Muscle of back (tissue), 11 donors: ENCODE measurements around the gene EDN1. TPM values are rescaled to one million over a fixed set of nuclear protein-coding genes. Genes with fewer than 3 reads are reported as not detected.
"Not testable (repeated sequence)": the region's sequence is repeated elsewhere in the genome, so short reads cannot be mapped to it uniquely, and the experiment has no call there.

Source experiments
- DNase-seq, 3 donors: peaks; one replicate each; pipeline versions ENCODE4 v3.0.0 to v3.0.0-alpha.2; 2013
- polyA plus RNA-seq, 10 donors: library from polyadenylated mRNA; unstranded; fragments of 120-200 nt; gene quantifications; one replicate each; pipeline ENCODE4 v1.2.1, GENCODE V29; 2013; ENCODE audit not compliant: insufficient read length in 10 of 10

The EDN1 gene
- polyA plus RNA-seq, 10 donors, result 2.7 to 4.8 (median 3.1) TPM

GRCh38 chr6:12293931-12294807, 4.0 kb downstream of the EDN1 start:
- DNase-seq, result no peak

DNA sequence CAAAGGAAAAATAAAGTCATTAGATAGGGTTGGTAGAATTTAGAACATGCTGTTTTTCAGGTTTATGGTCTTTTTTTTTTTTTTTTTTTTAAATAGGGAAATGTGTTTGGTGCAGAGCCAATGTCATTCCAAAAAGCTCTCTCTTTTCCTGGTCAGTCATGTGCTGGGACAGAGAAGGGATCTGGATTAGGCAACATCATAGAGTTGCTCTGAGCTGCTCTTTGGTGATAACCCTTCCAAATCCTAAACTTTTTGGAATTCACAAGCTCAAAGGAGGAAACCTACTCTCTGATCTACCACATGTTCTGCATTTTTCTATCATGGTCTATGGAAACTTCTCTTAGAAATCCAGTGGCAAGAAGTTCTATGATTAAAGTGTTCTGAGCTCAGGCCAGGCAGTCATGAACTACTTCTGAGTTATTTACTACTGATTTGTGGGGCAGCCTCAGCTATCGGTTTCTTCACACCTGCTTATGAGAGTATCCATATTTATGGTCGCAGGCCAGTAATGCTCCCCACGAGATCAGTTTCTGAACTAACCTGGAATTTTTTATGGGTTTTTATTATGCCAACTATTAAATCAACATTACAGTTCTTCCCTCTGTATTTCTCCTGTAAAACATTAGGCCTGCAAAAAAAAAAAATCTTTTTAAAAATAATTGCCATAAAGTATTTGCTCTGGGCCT, 4.8 kb downstream of the EDN1 start:
- DNase-seq, result no peak

GRCh38 chr6:12295558-12296254, 5.5 kb downstream of the EDN1 start:
- no peak for DNase-seq

- DNase-seq, result peak in 1 of 3 donors; percentile 66
Measured at GRCh38 chr6:12296255-12296573, 6.1 kb downstream of the EDN1 start.

- DNase-seq, result no peak
Measured at GRCh38 chr6:12296604-12297003, 6.4 kb downstream of the EDN1 start.

- no peak for DNase-seq
Measured at GRCh38 chr6:12297363-12298016, 7.3 kb downstream of the EDN1 start.

DNA sequence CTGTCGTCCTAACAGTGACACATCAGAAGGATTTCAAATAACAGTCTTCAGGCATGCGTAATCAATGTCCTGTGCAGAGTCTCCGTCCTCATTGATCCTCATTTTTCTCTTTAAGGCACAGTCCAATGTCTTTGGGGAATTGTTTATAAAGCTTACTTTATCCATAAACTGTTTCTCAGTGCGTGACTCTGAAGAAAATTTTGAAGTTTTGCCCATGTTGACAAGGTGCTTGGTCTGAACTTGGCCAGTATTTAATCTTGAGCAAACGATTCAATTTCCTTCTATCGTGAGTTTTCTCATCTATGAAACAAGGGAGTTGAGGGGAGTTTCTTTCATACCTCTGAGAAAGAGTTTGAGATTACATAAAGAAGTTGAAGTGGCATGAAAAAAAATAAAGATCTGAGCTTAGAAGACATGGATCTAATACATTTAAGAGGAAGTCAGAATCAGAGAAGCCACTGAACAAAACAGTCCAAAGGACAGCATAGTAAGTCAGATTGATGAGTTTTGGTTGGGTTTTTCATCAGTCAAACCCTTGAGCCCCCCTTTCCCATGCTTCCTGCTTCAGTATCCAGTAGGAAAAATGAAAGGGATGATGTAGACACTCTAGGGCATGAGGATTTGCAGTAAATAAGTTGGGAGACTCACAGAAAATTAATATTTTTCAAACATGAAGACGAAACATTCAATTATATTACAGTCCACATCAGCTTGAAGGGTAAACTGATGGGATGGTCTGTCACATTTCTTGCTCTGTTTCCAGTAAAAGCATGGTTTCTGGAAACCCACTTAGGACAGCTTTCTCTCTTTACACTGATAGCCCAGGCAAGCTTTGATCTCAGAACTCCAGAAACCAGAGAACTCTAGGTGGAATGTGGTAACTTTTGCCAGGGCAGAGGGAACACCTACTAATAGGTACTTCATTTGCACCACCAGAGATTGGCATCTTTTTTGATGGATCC, 8.1 kb downstream of the EDN1 start:
- no peak for DNase-seq

DNA sequence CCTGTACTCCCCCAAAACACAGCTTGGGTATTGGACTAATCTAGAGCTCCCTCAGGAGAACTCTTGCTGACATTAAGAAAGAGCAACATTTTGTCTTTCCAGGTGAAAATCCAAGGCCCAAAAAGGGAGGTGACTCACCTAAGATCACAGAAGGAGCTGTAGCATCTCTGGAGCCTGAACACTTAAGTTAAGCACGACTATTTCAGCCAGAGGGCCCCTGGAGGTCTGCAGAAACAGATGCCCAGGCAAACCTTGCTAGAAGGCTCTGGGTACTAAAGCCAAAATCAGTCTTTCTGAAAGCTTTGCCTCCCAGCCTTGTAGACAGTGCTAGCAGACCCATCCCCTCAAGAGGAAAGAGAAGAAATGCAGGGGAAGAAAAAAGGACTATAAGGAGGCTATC, 8.8 kb downstream of the EDN1 start:
- DNase-seq, result no peak

- DNase-seq, result no peak
Measured at GRCh38 chr6:12301018-12301417, 10.9 kb downstream of the EDN1 start.

GRCh38 chr6:12304487-12304886, 14.3 kb downstream of the EDN1 start:
- no peak for DNase-seq

DNA sequence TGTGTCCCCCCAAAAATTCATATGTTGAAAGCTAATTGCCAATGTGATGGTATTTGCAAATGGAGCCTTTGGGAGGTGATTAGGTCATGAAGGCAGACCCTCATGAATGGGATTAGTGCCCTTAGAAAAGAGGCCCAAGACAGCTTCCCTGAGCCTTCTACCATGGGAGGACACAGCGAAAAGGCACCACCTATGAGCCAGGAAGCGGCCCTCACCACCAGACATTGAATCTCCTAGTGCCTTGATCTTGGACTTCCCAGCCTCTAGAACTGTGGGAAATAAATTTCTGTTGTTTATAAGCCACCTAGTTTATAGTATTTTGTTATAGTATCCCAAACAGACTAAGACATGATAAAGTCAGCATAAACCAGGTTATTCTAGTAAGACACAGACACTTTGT, 18.9 kb downstream of the EDN1 start:
- DNase-seq, result no peak

DNA sequence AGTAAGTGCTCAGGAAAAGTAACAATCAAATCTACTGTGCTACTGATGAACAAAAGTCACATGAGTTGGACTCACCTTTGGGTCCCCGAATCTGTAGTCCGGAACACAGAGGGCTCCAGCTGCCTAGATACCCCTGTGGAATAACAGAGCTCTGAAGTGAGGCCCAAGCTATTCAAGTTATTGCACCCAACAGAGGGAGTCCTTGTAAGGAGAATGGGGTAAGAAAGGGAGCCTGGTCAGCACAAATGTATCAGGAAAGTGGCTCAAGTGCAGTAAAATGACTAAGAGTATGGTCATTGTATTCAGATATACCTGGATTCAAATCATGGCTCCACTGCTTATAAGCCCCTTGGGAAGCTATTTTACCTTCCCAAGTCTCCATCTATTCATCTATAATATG, 20.9 kb downstream of the EDN1 start:
- DNase-seq, result no peak

DNA sequence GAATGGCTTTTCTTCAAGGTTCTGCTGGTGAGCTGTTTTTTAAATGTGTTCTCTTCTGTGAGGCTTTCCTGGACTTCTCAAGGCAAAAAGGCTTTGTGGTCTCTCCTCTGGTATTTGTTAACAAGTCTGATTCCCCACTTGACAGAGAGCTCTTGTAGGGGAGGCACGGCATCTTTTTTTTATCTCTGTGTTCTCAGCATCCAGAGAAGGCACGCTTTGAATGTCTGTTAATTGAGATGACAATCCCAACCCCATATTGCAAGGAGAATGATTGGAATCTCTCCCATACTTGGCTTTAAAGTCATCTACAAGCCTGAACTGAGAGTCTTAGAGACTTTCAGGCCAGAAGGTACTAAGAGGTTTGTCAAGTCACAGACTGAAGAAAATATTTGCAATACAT, 22.6 kb downstream of the EDN1 start:
- DNase-seq, result peak in 1 of 3 donors; percentile 40

DNA sequence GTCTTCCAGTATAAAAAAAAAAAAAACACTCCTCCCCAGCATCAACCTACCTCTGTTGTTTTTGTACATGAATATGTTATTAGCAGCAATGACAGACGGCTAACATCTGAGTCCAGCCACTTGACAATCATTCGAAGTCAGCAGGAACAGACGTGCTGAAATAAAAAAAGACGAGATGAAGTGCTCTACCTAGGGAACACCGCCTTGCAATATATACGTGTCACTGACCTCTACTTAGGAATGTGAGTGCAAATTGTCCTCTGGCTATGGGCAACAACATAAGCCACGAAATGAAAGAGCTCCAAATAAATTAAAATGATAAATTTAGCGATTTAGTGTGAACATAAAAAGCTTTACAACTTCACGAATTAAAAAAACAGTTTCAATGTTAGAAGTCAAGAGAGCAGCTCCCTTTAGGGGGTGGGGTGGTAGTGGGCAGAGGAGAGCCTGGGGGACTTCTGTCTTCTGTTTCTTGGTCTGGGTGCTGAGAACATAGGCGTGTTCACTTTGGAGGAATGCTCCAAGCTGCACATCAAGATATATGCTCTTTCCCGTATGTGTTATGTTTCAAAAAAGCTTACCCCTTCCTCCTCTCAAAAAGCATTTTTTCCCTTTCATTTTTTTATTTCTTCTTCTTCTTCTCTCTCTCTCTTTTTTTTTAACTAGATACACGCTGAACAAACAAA, 23.3 kb downstream of the EDN1 start:
- no peak for DNase-seq

DNA sequence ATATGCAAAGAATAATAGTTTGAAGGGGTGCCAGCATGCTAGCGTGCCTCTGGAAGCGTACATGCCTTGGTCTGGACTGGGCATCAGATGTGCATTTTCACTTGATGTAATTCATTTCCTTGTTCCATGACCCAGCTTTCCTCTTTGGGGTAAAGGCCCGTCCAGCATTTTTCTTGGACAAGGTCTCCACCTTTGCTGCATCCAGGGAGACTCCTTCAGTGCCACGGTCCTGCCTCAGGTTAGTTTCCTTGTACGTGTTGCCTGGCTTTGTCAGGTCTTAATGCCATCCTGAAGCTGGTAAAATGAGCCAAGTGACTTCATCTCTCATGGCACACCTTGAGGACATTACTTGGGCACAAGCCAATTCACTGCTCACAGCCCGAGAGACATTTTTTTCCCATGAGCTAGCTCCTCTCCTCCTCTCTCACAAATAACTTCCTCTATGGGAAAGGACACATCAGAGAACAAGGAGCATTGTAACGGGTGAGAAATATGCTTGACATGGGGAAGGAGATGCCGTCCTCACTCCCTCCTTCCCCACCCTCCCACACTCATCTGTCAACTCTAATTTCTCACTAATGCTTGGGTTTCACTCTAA, 23.9 kb downstream of the EDN1 start:
- DNase-seq, result no peak

DNA sequence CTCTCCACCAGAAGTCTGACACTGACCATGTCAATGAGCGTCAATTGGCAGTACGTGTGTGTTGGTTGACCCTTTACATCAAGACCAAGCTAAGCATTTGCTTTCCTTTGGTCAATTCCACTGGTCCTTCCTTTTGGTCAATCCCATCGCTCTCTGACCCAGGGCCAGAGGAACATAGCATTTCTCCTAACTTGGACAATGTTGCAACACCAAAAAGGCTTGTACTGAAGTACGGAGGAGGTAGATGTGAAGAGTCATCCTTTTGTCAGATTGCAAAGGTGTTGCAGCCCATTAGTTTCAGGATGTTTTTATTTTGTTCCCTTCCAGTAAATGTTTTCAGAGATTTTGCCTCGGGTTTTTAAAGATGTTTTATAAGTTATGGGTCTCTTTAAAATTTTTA, 24.6 kb downstream of the EDN1 start:
- DNase-seq, result no peak

GRCh38 chr6:12315292-12316081, 25.3 kb downstream of the EDN1 start:
- DNase-seq, result no peak

- DNase-seq, result no peak
Measured at GRCh38 chr6:12318749-12319148, 28.6 kb downstream of the EDN1 start.

DNA sequence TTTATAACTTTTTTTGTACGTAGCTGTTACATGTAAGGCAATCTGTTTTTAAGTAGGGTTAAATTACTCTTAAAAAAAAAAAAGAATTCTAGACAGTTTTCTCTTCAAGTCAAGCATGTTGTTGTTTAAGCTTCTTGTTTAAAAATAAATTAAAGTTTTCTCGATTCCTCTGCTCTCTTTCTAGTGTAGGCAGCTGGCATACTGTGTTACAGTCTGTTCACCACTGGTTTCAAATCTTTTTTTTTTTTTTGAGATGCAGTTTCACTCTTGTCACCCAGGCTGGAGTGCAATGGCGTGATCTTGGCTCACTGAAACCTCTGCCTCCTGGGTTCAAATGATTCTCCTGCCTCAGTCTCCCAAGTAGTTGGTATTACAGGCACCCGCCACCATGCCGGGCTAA, 29.9 kb downstream of the EDN1 start:
- not testable (repeated sequence) for DNase-seq
